HepG2 (cell line): ENCODE data around the gene ANAPC2. TPM values are rescaled to one million over a fixed set of nuclear protein-coding genes. Genes with fewer than 3 reads are reported as not detected.
A peak's percentile ranks its signal among the peaks of the same experiment; 100 is the strongest.

Experiments
- ATAC-seq: fragments of 200-7000 bp; cut with Tn5 transposase; 3 replicates; pipeline ENCODE4 v1.9.1; 2020; ENCODE audit warnings: mild to moderate bottlenecking, moderate library complexity
- BruUV-seq: library from RNA; stranded (reverse); fragments of 400-500 nt; replicated peaks from 2 replicates; lab custom pipeline; 2021; lab: Mats Ljungman, UMichigan
- CTCF ChIA-PET: fragments of 300-600 bp; formaldehyde crosslinking; extraction: SDS; loops from one replicate; lab custom pipeline; 2021; ENCODE audit warnings: low total read pairs, inconsistent platforms, low intra/inter-chr PET ratio; lab: Yijun Ruan, JAX
- POLR2A ChIA-PET: fragments of 350-600 bp; sonication (Branson Sonifier 250); formaldehyde crosslinking; loops from one replicate; lab custom pipeline; 2020; ENCODE audit warnings: antibody characterized with exemption, inconsistent platforms; lab: Yijun Ruan, JAX
- DNase-seq: peaks from one replicate; pipeline ENCODE4 v3.0.0-alpha.2; 2015; ENCODE audit warnings: low spot score
- FAIRE-seq: peaks from 3 replicates; lab custom pipeline; 2011; peaks lifted over from hg19 to GRCh38; lab: Jason Lieb, UNC
- H2AFZ ChIP-seq: one replicate; pipeline ENCODE4 v1.6.1; 2011; ENCODE audit warnings: low read length, inconsistent platforms
- H3K27ac ChIP-seq: fragments of 300-600 bp; 3 replicates; pipeline ENCODE4 v1.8.0; 2011; ENCODE audit warnings: mixed run types, mild to moderate bottlenecking, mixed read lengths, low read length, inconsistent platforms; ENCODE audit not compliant: insufficient read depth; ENCODE audit errors: extremely low read length
- H3K27me3 ChIP-seq, 2 experiments: fragments of 200-600 bp in 1 of 2; 2 replicates in 1 of 2; 3 replicates in 1 of 2; pipeline versions ENCODE4 v1.6.0 to v1.8.0; 2011; ENCODE audit warnings: low read length in 2 of 2, mild to moderate bottlenecking in 2 of 2, moderate library complexity in 2 of 2, inconsistent platforms in 1 of 2; ENCODE audit not compliant: insufficient read depth in 2 of 2, control insufficient read depth in 1 of 2
- H3K36me3 ChIP-seq, 2 experiments: fragments of 200-600 bp in 1 of 2; replicated peaks in 1 of 2; 2 replicates in 1 of 2; 3 replicates in 1 of 2; pipeline versions ENCODE4 v1.5.1 to v1.8.0; 2011; ENCODE audit warnings: low read length in 2 of 2, inconsistent platforms in 1 of 2; ENCODE audit not compliant: insufficient read depth in 2 of 2, control insufficient read depth in 1 of 2
- H3K4me1 ChIP-seq: 2 replicates; pipeline ENCODE4 v1.5.1; 2012; ENCODE audit warnings: low read length, inconsistent platforms; ENCODE audit not compliant: insufficient read depth
- H3K4me2 ChIP-seq: 2 replicates; pipeline ENCODE4 v1.6.0; 2011; ENCODE audit warnings: low read depth, low read length, inconsistent platforms
- H3K4me3 ChIP-seq, 3 experiments: fragments of 200-600 bp in 1 of 3; sonication (generic), shearing (Covaris generic) in 1 of 3; replicated peaks in 1 of 3; 2 replicates each; pipeline ENCODE4 v1.5.1; 2011 to 2016; ENCODE audit warnings: low read length in 3 of 3, inconsistent platforms in 2 of 3, low read depth in 2 of 3, mild to moderate bottlenecking in 2 of 3, control low read depth in 1 of 3, mixed read lengths in 1 of 3; ENCODE audit not compliant: insufficient read depth in 1 of 3
- H3K79me2 ChIP-seq: one replicate; pipeline ENCODE4 v1.6.1; 2011; ENCODE audit warnings: low read length, inconsistent platforms; ENCODE audit not compliant: insufficient read depth
- H3K9ac ChIP-seq: 2 replicates; pipeline ENCODE4 v1.6.0; 2011; ENCODE audit warnings: mild to moderate bottlenecking, low read depth, low read length, inconsistent platforms; ENCODE audit not compliant: insufficient read depth
- H3K9me3 ChIP-seq: 2 replicates; pipeline ENCODE4 v1.5.1; 2012; ENCODE audit warnings: mild to moderate bottlenecking, low read length
- H4K20me1 ChIP-seq: 2 replicates; pipeline ENCODE4 v1.6.0; 2011; ENCODE audit warnings: inconsistent platforms, mild to moderate bottlenecking, low read length, moderate library complexity; ENCODE audit not compliant: insufficient read depth
- BORCS8-MEF2B ChIP-seq: sonication (generic); formaldehyde crosslinking; IDR thresholded peaks from 2 replicates; pipeline ENCODE4 v1.8.0; 2022; ENCODE audit warnings: mild to moderate bottlenecking, missing genetic modification reagents
- MED8 ChIP-seq: sonication (generic); formaldehyde crosslinking; IDR thresholded peaks from 2 replicates; pipeline ENCODE4 v1.8.1; 2023; ENCODE audit warnings: mild to moderate bottlenecking, missing genetic modification reagents; ENCODE audit not compliant: insufficient replicate concordance
- NFYB ChIP-seq: sonication (generic); formaldehyde crosslinking; IDR thresholded peaks from 2 replicates; pipeline ENCODE4 v1.4.0; 2020; ENCODE audit warnings: missing genetic modification reagents
- SAP130 ChIP-seq: IDR thresholded peaks from 2 replicates; pipeline ENCODE4 v1.6.1; 2016; ENCODE audit warnings: low read depth
- TEAD3 ChIP-seq: optimal IDR thresholded peaks from 2 replicates; pipeline ENCODE3; 2016; ENCODE audit warnings: borderline replicate concordance
- XRCC5 ChIP-seq: fragments of 200-400 bp; formaldehyde crosslinking; optimal IDR thresholded peaks from 2 replicates; pipeline ENCODE3; 2017; ENCODE audit warnings: mild to moderate bottlenecking, low read length
- ZFP36 ChIP-seq: fragments of 150-350 bp; IDR thresholded peaks from 2 replicates; pipeline ENCODE4 v1.6.1; 2018; ENCODE audit warnings: borderline replicate concordance, low read length, low read depth; ENCODE audit not compliant: partially characterized antibody
- ZNF160 ChIP-seq: sonication (generic); formaldehyde crosslinking; IDR thresholded peaks from 2 replicates; pipeline ENCODE4 v1.8.0; 2022; ENCODE audit warnings: mild to moderate bottlenecking, inconsistent platforms, missing genetic modification reagents
- ZNF552 ChIP-seq: sonication (generic); formaldehyde crosslinking; IDR thresholded peaks from 2 replicates; pipeline ENCODE4 v1.9.0; 2022; ENCODE audit warnings: missing genetic modification reagents, mild to moderate bottlenecking, borderline replicate concordance
- ZNF775 ChIP-seq: sonication (generic); formaldehyde crosslinking; IDR thresholded peaks from 2 replicates; pipeline ENCODE4 v1.4.0; 2020; ENCODE audit warnings: missing genetic modification reagents, mild to moderate bottlenecking, moderate library complexity, borderline replicate concordance
- ZNF883 ChIP-seq: sonication (generic); formaldehyde crosslinking; IDR thresholded peaks from 2 replicates; pipeline ENCODE4 v1.5.1; 2020; ENCODE audit warnings: mild to moderate bottlenecking, missing genetic modification reagents; ENCODE audit errors: not compliant biosample characterization
- WGBS: methylation state at CpG from one replicate; pipeline ENCODE4 v1.1.6; 2017; ENCODE audit warnings: low lambda C conversion rate; 5-methylcytosine and 5-hydroxymethylcytosine counted together
- in situ Hi-C: cut with HindIII; loops from 2 replicates; pipeline ENCODE4 v1.10.0; 2017; ENCODE audit warnings: low pct_unique_long_range_greater_than_20kb; ENCODE audit not compliant: extremely low pct_ligation_motif_present
- intact Hi-C: fragments of 100-400 bp; cut with micrococcal nuclease; formaldehyde crosslinking; loops from one replicate; pipeline ENCODE4 v1.10.0; 2022; ENCODE audit not compliant: unreplicated experiment
- polyA plus RNA-seq, 8 experiments: library from polyadenylated mRNA; depleted of rRNA in 3 of 8; stranded (reverse) in 7 of 8; unstranded in 1 of 8; fragments of >200 nt; fragmentation: Illumina TruSeq in 4 of 8; extraction: Trizol in 4 of 8; gene quantifications; 2 replicates each; pipeline versions ENCODE4 v1.2.1 to v1.2.3, GENCODE V29; 2011 to 2016; ENCODE audit warnings: low read depth in 4 of 8, missing spikeins in 1 of 8, mixed read lengths in 1 of 8; ENCODE audit not compliant: insufficient read depth in 1 of 8
- total RNA-seq, 5 experiments: library from RNA; depleted of rRNA; stranded (reverse); fragments of >200 nt; fragmentation: Illumina TruSeq; extraction: Trizol; gene quantifications; 2 replicates each; pipeline ENCODE4 v1.2.3, GENCODE V29; 2016; ENCODE audit warnings: low read depth in 1 of 5
- TF ChIP-seq, protein P1 (sequence below): sonication (generic); formaldehyde crosslinking; IDR thresholded peaks from 2 replicates; pipeline ENCODE4 v1.5.0; 2020; ENCODE audit warnings: missing genetic modification reagents, mild to moderate bottlenecking, borderline replicate concordance
- TF ChIP-seq, protein P2 (sequence below): sonication (generic); formaldehyde crosslinking; IDR thresholded peaks from 2 replicates; pipeline ENCODE4 v1.4.0; 2020; ENCODE audit warnings: mild to moderate bottlenecking, missing genetic modification reagents
- TF ChIP-seq, protein P3 (sequence below): sonication (generic); formaldehyde crosslinking; IDR thresholded peaks from 2 replicates; pipeline ENCODE4 v1.5.1; 2020; ENCODE audit warnings: missing genetic modification reagents, mild to moderate bottlenecking, borderline replicate concordance
- TF ChIP-seq, protein P4 (sequence below), 2 experiments: sonication (generic) in 1 of 2; formaldehyde crosslinking in 1 of 2; IDR thresholded peaks; 2 replicates each; pipeline versions ENCODE4 v1.4.0 to v1.6.1; 2018 to 2020; ENCODE audit warnings: missing genetic modification reagents in 2 of 2, borderline replicate concordance in 1 of 2, low read depth in 1 of 2, mild to moderate bottlenecking in 1 of 2, missing biosample characterization in 1 of 2
- TF ChIP-seq, protein P5 (sequence below): sonication (generic); formaldehyde crosslinking; IDR thresholded peaks from 2 replicates; pipeline ENCODE4 v1.4.0; 2020; ENCODE audit warnings: missing genetic modification reagents
- TF ChIP-seq, protein P6 (sequence below): sonication (generic); formaldehyde crosslinking; IDR thresholded peaks from 2 replicates; pipeline ENCODE4 v1.4.0; 2020; ENCODE audit warnings: mild to moderate bottlenecking, missing genetic modification reagents

The ANAPC2 gene
- total and polyA plus RNA-seq, 2 of the 13 experiments (the other 11 are each of a cell fraction or from before 2014, with no cell fraction given), result 12.3 to 15.4 TPM

DNA sequence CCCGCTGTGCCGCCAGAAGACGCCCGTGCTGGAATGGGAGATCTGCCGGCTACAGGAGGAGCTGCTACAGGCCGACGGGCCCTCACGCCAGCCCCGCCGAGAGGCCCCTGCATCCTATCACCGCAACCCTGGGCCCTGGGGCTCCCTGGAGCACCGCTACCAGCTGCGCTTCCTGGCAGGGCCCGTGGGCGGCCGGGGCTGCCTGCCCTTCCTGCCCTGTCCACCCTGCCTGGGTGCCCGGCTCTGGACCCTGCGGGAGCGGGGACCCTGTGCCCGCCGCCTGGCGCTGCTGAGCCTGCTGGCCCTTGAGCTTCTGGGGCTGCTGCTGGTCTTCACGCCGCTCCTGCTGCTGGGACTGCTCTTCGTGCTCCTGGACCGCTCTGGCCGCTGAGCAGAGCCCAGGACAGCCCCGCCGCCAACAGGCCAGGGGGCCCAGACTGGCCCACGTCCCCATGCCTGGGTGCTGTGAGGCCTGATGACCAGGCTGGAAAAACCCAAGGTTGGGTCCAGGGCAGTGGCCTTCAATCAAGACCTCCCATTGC, 29.9 kb upstream of the ANAPC2 start:
- Histone ChIP-seq H3K4me2 (peak overlapping the region; percentile 90), H3K4me1 (peaks cover 34% of the 10 kb centered on the region), H3K79me2 (peaks cover 3% of the 10 kb centered on the region), H3K27ac (peak overlapping the region; percentile 84), H3K9me3 (no peaks in the 10 kb centered on the region), H3K36me3 (no peaks in the 10 kb centered on the region), H2AFZ (no peak overlapping the region), H4K20me1 (peaks cover 4% of the 10 kb centered on the region; the same call in 1 of the 2 replicates), H3K4me3 (peak overlapping the region; percentile 68 to 83 (median 77)), H3K9ac (peak overlapping the region; percentile 77), H3K27me3 (no peaks in the 10 kb centered on the region; a peak in 1 of 5 replicates)
- in situ Hi-C loops (no loop called here), intact Hi-C loops (no loop called here)
- POLR2A ChIA-PET, result interaction anchor here (1.0 to 13.4 kb wide), 12 partner anchors 8 to 137 kb away, joined by 3 to 225 read pairs (median 8); partner anchors contain the start of genes ANAPC2, NDOR1, RNF224 and SSNA1
- WGBS, result 47% methylated on average over 3 of the region's 30 CpGs
- peak; percentile 5 for ATAC-seq
- BruUV-seq, result no TSS peak
- no peak for FAIRE-seq
- DNase-seq, result no peak
- CTCF ChIA-PET, result no interaction called here
- TF ChIP-seq NFYB (CRISPR knock-in tag) (no peak), ZNF883 (no peak), ZNF552 (CRISPR knock-in tag) (no peak), ZNF160 (CRISPR knock-in tag) (no peak), ZFP36 (no peak), XRCC5 (no peak), BORCS8-MEF2B (no peak), ZNF775 (CRISPR knock-in tag) (no peak), TEAD3 (no peak), SAP130 (no peak), MED8 (CRISPR knock-in tag) (no peak)
- TF ChIP-seq, protein P1, sequence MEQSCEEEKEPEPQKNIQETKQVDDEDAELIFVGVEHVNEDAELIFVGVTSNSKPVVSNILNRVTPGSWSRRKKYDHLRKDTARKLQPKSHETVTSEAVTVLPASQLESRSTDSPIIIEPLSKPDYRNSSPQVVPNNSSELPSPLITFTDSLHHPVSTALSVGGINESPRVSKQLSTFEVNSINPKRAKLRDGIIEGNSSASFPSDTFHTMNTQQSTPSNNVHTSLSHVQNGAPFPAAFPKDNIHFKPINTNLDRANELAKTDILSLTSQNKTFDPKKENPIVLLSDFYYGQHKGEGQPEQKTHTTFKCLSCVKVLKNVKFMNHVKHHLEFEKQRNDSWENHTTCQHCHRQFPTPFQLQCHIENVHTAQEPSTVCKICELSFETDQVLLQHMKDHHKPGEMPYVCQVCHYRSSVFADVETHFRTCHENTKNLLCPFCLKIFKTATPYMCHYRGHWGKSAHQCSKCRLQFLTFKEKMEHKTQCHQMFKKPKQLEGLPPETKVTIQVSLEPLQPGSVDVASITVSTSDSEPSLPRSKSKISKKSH (CRISPR knock-in tag), result no peak
- TF ChIP-seq, protein P2, sequence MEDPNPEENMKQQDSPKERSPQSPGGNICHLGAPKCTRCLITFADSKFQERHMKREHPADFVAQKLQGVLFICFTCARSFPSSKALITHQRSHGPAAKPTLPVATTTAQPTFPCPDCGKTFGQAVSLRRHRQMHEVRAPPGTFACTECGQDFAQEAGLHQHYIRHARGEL (CRISPR knock-in tag), result no peak
- TF ChIP-seq, protein P3, sequence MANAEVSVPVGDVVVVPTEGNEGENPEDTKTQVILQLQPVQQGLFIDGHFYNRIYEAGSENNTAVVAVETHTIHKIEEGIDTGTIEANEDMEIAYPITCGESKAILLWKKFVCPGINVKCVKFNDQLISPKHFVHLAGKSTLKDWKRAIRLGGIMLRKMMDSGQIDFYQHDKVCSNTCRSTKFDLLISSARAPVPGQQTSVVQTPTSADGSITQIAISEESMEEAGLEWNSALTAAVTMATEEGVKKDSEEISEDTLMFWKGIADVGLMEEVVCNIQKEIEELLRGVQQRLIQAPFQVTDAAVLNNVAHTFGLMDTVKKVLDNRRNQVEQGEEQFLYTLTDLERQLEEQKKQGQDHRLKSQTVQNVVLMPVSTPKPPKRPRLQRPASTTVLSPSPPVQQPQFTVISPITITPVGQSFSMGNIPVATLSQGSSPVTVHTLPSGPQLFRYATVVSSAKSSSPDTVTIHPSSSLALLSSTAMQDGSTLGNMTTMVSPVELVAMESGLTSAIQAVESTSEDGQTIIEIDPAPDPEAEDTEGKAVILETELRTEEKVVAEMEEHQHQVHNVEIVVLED (CRISPR knock-in tag), result no peak
- TF ChIP-seq, protein P4, sequence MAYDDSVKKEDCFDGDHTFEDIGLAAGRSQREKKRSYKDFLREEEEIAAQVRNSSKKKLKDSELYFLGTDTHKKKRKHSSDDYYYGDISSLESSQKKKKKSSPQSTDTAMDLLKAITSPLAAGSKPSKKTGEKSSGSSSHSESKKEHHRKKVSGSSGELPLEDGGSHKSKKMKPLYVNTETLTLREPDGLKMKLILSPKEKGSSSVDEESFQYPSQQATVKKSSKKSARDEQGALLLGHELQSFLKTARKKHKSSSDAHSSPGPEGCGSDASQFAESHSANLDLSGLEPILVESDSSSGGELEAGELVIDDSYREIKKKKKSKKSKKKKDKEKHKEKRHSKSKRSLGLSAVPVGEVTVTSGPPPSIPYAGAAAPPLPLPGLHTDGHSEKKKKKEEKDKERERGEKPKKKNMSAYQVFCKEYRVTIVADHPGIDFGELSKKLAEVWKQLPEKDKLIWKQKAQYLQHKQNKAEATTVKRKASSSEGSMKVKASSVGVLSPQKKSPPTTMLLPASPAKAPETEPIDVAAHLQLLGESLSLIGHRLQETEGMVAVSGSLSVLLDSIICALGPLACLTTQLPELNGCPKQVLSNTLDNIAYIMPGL (CRISPR knock-in tag; IDR thresholded peaks at IDR 0.05; ENCODE audit: borderline replicate concordance in 1 of 2, low read depth in 1 of 2), result peak in 1 of 2 experiments; percentile 42; a peak in 1 of 4 replicates
- TF ChIP-seq, protein P5, sequence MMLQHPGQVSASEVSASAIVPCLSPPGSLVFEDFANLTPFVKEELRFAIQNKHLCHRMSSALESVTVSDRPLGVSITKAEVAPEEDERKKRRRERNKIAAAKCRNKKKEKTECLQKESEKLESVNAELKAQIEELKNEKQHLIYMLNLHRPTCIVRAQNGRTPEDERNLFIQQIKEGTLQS (CRISPR knock-in tag), result no peak
- TF ChIP-seq, protein P6, sequence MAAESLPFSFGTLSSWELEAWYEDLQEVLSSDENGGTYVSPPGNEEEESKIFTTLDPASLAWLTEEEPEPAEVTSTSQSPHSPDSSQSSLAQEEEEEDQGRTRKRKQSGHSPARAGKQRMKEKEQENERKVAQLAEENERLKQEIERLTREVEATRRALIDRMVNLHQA (CRISPR knock-in tag), result no peak
